Tibial nerve (tissue), 4 donors: ENCODE data around the gene PCDHGB6.

ENCODE experiments used
- EP300 ChIP-seq, 2 donors: sonication (generic); formaldehyde crosslinking; IDR thresholded peaks; one replicate each; pipeline ENCODE4 v1.6.1; 2017; ENCODE audit warnings: antibody characterized with exemption in 2 of 2, mild to moderate bottlenecking in 1 of 2
- POLR2A ChIP-seq, 2 donors: fragments of 450-650 bp; IDR thresholded peaks; one replicate each; pipeline ENCODE4 v1.6.1; 2017; ENCODE audit warnings: antibody characterized with exemption in 2 of 2, mild to moderate bottlenecking in 2 of 2, moderate library complexity in 2 of 2
- TF ChIP-seq, protein P1 (sequence below), 5 experiments: fragments of 200-600 bp in 3 of 5; fragments of 450-650 bp in 2 of 5; sonication (generic) in 3 of 5; IDR thresholded peaks; one replicate each; pipeline ENCODE4 v1.5.1; 2016 to 2019; ENCODE audit warnings: antibody characterized with exemption in 5 of 5, mild to moderate bottlenecking in 3 of 5, moderate library complexity in 2 of 5

GRCh38 chr5:141399555-141400258 is 8.1 kb upstream of the PCDHGB6 start:
- TF ChIP-seq, protein P1, sequence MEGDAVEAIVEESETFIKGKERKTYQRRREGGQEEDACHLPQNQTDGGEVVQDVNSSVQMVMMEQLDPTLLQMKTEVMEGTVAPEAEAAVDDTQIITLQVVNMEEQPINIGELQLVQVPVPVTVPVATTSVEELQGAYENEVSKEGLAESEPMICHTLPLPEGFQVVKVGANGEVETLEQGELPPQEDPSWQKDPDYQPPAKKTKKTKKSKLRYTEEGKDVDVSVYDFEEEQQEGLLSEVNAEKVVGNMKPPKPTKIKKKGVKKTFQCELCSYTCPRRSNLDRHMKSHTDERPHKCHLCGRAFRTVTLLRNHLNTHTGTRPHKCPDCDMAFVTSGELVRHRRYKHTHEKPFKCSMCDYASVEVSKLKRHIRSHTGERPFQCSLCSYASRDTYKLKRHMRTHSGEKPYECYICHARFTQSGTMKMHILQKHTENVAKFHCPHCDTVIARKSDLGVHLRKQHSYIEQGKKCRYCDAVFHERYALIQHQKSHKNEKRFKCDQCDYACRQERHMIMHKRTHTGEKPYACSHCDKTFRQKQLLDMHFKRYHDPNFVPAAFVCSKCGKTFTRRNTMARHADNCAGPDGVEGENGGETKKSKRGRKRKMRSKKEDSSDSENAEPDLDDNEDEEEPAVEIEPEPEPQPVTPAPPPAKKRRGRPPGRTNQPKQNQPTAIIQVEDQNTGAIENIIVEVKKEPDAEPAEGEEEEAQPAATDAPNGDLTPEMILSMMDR (IDR thresholded peaks at IDR 0.05) = no peak
- no peak for TF ChIP-seq POLR2A (IDR thresholded peaks at IDR 0.05)
- no peak for TF ChIP-seq EP300 (IDR thresholded peaks at IDR 0.05)
